BLaER1 (cell line): Measurements from ENCODE around the gene TDRD3.

Experiments
- H3K27ac ChIP-seq: shearing (Covaris generic); formaldehyde crosslinking; 2 replicates; pipeline ENCODE4 v1.8.1; 2022
- H3K27me3 ChIP-seq: shearing (Covaris generic); formaldehyde crosslinking; 2 replicates; pipeline ENCODE4 v1.8.1; 2022
- H3K36me3 ChIP-seq: shearing (Covaris generic); formaldehyde crosslinking; 2 replicates; pipeline ENCODE4 v1.8.1; 2022
- H3K4me1 ChIP-seq: shearing (Covaris generic); formaldehyde crosslinking; 2 replicates; pipeline ENCODE4 v1.8.1; 2022
- H3K4me2 ChIP-seq: shearing (Covaris generic); formaldehyde crosslinking; 2 replicates; pipeline ENCODE4 v1.8.1; 2022
- H3K4me3 ChIP-seq: shearing (Covaris generic); formaldehyde crosslinking; 2 replicates; pipeline ENCODE4 v1.8.1; 2022
- H3K9ac ChIP-seq: shearing (Covaris generic); formaldehyde crosslinking; 2 replicates; pipeline ENCODE4 v1.8.1; 2022
- H3K9me3 ChIP-seq: shearing (Covaris generic); formaldehyde crosslinking; 2 replicates; pipeline ENCODE4 v1.8.1; 2022
- H4K20me1 ChIP-seq: shearing (Covaris generic); formaldehyde crosslinking; 2 replicates; pipeline ENCODE4 v1.8.1; 2022
- Cebpa-rat ChIP-seq: shearing (Covaris generic); IDR thresholded peaks from 2 replicates; pipeline ENCODE4 v1.8.1; 2022

The TDRD3 gene

DNA sequence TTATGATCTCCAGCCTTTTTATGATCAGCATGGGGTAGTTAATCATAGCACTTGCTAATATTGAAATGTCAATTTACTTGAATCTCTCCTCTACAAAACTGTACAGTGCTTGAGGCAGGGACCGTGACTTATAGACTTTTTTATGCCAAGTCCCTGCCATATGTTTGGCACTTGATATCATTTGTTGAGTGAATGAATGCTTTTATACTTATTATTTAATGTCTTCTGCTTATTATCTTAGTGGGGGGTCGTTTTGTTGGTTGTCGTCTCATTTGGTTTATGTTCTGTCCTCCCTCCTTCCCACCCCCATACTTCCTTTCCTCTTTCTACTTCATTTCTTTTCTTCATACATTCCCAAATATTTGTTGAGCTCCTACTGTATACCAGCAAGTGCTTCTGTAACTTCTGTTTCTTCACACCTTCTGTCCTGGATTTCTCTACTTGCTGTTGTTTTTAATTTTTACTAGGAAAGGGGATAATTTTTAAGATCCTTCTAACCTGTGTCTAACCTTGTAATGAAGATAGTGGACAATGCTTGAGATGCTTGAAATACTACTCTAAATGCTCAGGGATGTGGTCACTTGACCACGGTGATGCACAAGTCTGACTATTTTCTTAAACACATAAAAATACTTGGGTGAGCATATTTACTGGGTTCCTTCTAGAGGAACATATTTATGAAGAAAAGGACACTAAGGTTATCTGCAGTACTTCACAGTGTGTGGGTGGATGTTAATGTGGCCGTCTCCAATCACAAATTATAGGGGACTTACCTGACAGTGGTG is 223.8 kb downstream of the TDRD3 start:
- no peak overlapping the region for H3K4me3 ChIP-seq
- H3K4me1 ChIP-seq, result no peaks in the 10 kb centered on the region
- H4K20me1 ChIP-seq, result no peaks in the 10 kb centered on the region
- H3K36me3 ChIP-seq, result no peaks in the 10 kb centered on the region
- H3K4me2 ChIP-seq, result no peak overlapping the region
- no peaks in the 10 kb centered on the region for H3K27me3 ChIP-seq
- no peak for TF ChIP-seq Cebpa-rat
- no peak overlapping the region for H3K27ac ChIP-seq
- no peak overlapping the region for H3K9ac ChIP-seq
- H3K9me3 ChIP-seq, result no peaks in the 10 kb centered on the region

DNA sequence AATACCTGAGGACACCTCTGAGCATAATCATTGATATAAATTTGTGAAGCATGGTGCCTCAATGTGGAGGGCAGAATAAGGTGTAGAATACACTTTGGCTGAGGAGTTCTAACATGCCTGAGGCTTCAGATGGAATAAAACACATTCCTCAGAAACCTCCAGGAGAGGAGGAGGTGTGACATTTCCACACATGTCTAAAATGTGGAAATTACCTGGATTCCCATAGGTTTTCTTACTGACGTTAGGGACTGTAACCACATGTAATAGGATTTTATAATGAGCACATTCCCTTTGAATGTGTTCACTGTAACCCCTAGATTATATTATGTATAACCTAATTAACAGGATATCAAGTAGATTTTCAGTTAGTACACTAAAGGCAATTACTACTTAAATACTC is 226.1 kb downstream of the TDRD3 start:
- Histone ChIP-seq H3K4me1 (no peaks in the 10 kb centered on the region), H3K4me2 (no peak overlapping the region), H4K20me1 (no peaks in the 10 kb centered on the region), H3K27ac (no peak overlapping the region), H3K36me3 (no peaks in the 10 kb centered on the region), H3K27me3 (no peaks in the 10 kb centered on the region), H3K9ac (no peak overlapping the region), H3K4me3 (no peak overlapping the region), H3K9me3 (no peaks in the 10 kb centered on the region)
- no peak for TF ChIP-seq Cebpa-rat
